ENCODE data around the gene KCNAB3.

KCNAB3 gene

DNA sequence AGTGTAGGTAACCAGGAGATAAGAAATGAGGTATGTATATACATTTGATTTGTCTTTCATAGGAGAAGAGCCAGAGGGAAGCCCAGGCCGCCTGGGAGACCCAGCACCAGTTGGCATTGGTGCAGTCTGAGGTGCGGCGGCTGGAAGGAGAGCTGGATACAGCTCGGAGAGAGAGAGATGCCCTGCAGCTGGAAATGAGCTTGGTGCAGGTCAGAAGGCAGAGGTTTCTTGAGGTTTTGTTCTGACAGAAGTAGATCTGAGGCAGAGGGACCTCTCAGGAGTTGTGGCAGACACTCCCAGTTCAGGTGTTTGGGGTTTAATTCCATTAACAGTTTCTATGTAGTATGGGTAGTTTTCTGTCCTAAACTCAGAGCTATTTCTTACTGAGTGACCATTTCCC, 10.4 kb upstream of the KCNAB3 start:
- DNase-seq, result no peak

DNA sequence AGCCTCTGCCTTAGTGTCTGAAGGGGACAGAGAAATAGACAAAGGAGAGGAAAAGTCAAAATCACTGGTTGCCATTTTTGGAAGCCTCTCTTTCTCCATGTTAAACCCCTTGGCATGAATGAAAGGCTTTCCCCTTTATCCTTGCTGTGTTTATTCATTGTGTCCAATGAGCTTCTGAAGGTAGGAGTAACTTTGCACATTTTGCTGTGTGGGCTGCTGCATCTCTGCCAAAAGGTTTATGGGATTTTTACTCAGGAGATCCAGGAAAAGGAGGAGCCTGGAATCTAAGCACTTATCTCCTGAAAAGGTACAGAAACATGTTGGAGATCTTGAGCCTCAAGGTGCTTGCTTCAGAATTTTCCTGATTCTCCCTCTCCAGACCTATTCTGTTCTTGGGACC, 6.2 kb upstream of the KCNAB3 start:
- no peak for DNase-seq

DNA sequence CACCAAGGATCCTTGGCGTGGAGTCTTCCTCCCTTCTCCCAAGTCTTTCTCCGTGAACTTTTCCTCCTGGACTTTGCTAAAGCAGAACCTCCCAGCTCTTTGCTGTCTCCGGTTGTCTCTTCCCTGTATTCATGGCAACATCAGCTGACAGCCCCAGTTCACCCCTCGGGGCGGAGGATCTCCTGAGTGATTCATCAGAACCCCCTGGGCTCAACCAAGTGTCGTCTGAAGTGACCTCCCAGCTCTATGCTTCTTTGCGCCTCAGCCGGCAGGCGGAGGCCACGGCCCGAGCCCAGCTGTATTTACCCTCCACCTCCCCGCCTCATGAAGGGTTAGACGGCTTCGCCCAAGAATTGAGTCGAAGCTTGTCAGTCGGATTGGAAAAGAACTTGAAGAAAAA, 3.3 kb upstream of the KCNAB3 start:
- peak; percentile 49 for DNase-seq

DNA sequence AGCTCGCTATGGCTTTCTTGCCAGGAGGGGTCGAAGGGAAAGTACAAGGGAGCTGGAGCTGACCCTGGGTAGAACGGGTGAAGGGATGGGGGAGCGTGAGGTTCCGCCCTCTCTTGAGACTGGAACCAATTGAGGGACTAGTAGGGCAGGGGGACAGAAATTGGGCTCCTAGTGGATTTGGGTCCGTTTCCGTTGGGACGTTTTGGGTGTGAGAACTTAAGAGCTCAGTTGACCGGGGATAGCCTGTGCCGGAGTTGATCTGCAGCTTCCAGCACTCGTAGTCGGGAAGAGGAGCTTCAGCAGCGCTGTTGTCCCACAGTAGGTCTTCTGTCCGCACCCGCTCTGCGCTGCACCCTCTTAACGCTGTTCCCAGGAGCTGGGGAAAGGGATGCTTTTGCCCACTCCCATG, 2.8 kb upstream of the KCNAB3 start:
- peak; percentile 42 for DNase-seq

DNA sequence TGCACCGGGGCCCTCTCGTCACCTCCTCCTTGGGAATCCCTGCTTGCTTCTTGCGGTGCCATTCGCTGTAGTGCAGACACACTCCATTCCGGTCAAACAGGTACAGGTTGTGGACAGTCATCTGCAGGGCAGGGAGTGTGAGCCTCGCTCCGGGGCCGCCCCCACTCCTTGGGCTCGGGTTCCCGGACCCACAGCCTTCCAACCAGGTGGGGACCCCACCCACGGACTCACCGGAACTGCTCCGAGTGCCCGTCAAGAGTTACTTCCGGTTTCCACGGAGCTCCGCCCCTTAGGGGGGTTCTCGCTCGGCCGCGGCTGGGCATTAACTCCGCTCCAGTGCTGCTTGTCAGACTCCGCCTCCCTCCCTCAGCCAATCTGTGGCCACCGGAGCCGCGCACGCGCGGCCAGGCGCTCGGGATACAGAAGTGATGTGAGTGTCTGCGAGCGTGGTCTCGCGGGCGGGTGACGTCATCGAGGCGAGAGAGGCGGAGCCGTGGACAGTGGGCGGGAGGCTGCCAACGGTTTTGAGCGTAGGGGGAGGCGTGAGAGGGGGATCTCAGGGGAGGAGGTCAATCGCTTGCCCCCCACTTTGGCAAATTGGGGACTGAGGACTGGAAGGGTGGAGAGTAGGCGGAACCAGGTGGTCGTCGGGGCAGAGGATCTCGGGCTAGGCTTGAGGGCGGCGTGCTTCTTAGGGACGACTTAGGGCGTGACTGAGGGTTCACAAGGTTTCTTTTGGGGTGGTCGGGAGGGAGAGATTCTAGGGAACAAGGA, 2.2 kb upstream of the KCNAB3 start, which contains the start of the genes CNTROB and TRAPPC1:
Gene CNTROB, plus strand, starts transcription at position 498 of the 774 bp plus-strand sequence. CDS start 874 bp downstream, outside the sequence.
Gene TRAPPC1, minus strand, starts transcription at position 238 of the 774 bp plus-strand sequence. Its CDS starts 117 bp downstream, at position 121.
- DNase-seq, result peak; percentile 100

DNA sequence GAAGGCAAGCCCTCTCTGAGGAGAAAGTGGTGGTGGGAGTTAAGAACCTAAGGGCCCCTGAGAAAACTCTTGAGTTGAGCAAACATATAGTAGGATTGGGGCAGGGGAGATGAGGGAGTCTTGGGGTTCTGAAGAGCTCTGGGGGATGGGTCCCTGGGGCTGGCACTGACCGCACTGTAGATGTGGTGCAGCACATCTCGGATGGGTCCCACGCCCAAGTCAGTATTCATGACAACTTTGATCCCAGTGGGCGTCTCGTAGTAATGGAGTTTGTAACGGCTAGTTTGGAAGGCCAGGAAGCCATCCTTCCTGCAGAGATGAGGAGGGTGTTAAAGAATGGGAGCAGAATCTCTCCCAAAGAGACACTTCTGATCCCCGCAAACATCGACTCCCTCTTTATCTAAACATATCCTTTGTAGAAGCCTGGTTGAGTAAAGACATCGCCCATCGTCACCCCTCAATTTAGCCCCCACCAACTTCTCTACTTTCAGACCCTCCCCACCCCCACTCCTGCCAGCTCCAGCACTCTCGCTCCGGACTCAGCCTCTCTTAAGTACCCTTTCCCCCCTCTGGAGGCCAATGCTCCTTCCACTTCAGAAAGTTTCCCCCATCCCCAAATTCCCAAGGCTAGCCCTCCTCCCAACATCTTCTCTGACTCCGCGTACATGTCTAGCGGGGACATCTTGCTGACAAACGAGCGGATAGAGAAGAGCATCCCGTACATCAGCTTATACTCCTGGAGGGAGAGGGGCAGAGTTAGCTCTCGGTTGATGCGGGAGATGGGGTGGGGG, 1.4 kb upstream of the KCNAB3 start:
- no peak for DNase-seq

DNA sequence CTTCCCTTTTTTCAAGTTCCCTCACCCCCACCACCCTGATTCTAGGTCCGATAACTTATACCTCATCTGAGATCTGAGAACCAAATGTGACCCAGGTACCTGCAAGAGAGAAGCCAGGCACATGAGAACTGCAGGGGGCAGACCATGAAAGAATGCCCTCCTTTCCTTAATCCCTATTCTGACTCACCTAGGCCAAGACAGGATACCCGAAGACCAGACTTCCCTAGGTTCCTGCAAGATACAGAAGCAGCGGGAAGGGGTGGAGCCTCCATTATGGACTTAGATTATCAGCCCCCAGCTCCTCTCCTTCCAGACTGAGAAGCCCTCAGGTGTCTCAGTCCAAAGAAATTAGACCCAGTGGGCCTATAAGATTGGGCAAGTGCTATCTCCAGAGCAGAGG, 2.1 kb downstream of the KCNAB3 start:
- no peak for DNase-seq

DNA sequence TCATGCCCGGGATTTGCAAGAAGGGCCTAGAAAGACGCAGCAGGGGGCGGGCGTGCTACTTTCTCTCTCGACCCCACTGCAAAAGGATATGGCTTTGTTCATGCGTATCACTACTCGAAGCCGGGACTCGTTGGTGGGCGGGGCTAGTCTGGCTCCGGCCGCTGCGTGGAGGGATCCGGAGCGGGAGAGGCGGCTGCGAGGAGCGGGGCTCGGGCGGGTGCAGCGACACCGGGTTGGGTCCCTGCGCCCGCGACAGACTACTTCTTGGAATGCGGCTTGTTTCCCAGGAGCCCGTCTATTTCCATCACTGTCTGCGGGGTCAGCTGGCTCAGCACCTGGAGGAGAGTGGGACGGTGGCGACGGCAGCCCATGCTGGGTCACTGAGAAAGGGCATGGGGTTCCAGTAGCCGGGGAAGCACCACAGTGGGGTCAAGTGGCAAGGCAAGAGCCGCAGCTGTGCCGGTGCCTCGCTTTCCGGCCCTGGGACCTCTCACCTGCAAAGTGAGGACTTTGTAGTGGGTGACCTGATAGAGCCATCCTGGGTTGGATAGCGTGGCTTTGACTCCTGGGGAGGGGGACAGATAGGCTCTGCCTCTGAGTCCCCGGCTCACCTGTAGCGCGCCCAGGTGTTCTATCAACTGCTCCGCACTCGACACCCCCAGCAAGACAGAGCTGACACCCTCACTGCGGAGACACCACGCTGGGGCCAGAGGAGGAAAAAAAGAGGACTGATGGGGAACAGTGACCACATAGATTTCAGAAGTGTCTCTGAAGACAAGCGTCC, 6.6 kb downstream of the KCNAB3 start:
- peak; percentile 75 for DNase-seq

DNA sequence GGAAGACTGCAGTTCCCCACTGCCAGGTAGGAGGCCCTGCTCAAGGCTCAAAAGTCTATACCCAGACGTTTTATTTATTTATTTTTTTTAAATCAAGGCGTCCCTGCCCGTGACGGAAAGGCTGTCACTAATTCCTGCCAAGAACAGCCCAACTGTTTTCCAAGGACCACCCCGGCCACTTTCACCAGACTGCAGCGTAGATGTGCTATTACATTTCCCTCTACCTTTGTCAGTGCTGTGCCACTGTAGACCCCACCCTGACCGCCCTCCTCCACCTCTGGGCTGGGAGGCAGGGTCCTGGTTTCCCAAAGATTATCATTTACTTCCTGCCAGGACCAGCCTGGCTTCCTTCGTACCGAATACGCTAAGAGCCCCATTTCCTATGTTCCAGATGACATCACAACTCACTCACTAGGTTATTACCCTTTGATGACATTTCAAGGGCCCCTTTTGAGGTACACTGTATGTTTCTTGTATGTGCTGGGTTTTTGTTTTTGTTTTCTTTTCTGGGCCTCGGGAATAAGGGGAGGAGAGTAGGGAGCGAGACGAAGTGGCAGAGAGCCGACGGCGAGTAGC, 7.3 kb downstream of the KCNAB3 start:
- DNase-seq, result no peak

DNA sequence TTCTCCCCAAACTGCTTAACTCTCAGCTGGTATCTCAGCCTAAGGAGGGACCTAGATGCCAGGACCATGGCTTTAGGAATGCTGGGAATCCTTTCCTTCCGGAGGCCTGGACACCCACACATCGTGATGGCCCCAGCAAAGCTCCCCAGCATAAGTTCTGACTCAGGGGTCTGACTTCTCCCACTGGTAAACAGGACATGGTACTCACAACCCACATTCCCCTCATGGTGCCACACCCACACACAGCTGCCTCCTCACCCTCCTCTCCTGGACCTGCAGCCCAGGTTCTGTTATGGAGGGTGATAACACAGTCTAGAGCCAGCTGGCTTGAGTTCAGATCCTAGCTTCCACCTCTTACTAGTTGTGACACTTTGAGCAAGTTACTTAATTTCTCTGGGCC, 12.8 kb downstream of the KCNAB3 start:
- DNase-seq, result no peak

DNA sequence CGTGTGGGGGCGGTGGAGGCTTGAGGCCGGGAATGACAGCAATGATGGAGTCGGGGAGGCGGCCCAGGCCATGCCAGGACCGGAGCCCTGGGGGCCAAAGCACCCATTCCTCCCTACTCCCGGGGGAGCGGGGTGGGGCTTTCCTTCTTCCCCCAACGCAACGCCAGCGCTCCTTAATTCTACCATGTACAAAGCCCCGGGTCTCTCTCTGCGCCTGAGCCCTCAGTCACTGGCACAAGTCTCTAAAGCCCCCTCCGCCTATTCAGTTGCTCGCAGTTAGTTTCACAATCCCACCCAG, 13.3 kb downstream of the KCNAB3 start:
- DNase-seq, result no peak

DNA sequence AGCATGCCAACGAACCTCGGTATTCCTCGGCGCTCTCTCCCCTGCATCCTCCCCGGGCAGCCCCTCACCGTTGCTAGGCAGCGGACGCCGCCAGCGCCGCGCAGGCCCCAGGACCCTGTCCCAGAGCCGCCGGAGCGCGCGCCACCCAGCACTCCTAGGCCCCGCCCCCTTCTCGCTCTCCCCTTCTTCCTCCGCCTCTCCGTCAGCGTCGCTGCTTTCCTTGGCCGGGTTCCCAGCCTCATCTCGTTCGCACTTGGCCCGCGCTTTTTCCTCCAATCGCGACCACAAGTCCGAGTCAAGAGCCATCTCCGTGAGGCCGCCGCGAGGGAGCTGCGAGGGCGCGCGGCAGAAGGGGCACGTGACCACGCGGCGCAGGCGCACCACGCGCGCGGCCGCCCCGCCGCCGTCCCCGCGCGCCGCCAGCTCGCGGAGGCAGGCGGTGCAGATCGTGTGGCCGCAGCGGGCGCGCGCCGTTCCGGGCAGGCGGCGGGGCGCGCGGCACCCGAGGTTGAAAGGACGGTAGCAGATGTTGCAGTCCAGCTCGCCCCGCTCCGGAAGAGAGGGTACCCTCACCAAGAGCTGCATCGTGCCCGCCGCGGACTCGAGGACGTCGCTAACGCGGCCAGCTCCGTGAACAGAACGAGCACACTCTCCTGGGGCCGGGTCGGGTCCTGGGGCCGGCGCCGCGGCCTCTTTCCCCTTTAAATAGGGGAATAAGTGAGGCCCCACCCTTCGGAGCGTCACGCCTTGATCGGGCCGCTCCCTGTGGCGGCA, 13.9 kb downstream of the KCNAB3 start, which contains the start of gene RNF227:
Gene RNF227, minus strand, starts transcription at position 679 of the 774 bp plus-strand sequence. Its CDS starts 94 bp downstream, at position 585.
- peak; percentile 90 for DNase-seq

DNA sequence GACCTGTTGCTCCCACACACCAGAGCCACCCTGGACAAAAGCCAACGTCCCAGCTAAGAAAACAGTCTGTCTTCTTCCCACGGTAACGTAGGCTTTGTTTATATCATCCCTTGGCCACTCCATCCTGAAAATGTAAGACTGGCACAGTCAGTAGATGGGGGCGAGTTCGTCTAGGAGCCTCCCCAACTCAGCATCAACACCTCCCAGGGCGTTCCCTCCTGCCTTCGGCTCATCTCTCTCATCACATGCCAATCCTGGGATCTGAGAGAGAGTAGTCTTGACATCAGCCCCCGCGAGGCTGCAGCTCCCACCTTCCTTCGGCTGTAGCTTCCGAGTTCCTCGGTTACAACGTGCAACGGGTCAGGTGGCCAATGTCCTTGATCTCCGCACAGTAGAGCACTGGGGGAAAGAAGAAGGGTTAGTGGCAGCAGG, 14.5 kb downstream of the KCNAB3 start:
- no peak for DNase-seq

DNA sequence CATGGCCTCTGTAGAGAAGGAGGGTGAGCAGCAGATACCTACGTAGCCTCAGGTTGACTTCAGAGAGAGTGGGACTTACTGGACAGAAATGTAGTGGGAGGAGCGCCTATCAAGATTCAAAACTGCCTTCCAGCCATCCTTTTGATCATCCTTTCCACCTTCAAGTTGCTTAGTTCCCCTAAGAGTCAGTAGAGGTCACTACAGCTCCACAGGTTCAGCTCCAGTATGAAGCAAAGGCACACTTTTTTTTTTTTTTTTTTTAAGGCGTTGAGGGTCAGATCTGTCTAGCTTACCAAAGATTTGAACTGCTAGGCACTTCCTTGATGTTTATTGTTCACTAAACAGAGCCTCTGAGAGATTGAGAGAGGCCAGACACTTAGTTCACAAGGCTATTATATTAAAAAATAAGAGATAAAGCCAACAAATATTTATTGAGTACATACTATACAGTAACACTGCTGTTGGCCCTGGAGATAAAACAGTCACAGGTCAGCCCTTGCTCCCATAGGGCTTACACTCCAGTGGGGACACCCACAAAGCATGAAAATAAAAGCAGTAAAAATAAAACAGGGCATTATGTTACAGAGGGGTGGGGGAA, 16.6 kb downstream of the KCNAB3 start:
- peak; percentile 82 for DNase-seq

DNA sequence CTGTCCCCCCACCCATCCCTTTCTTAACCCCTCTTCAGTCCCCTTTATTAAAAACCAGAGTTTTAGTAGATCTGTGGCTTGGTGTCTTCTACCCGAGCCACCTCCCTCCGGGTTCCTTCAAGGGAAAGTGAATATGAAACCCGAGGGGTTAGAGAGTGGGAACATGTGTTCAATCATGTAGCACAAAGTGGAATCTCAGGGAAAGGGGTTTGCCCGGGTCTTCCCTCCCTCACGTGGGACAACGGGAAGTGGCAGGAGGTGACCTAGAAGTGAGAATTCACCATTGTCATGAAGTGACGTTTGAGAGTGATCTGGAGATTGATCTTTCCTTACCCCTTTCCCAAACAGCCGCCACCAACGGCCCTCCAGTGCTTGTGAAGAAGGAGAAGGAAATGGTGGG, 18.5 kb downstream of the KCNAB3 start:
- DNase-seq, result no peak

DNA sequence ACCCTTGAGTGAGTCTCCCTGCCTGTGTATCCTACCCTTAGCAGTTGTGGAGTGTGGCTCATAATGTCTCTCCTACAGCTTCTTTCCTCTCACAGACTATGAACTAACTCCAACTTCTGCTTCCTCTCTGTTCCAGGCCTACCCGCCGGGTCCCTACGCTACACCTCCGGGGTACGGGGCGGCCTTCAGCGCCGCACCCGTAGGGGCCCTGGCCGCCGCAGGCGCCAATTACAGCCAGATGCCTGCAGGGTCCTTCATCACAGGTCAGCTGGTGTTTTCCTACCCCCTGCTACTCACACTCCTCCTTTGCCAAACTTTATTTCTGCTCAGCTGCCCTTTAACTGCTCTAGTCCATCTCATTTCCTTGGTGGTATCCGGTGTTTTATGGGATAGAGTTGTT, 18.9 kb downstream of the KCNAB3 start:
- DNase-seq, result no peak

DNA sequence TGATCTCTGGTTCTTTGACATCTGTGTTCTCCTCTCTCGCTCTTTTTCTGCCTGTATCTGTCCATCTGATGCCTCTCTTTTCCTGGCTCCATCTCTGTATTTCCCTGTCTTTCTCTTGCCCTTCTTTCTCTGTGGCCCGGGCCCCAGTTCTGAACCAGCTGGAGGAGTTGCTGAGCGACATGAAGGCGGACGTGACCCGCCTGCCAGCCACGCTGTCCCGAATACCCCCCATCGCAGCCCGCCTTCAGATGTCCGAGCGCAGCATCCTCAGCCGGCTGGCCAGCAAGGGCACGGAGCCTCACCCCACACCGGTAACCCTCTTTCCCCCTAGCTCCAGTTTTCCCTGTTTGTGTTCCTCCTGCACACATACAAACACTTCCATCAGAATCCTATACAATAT, 19.4 kb downstream of the KCNAB3 start:
- DNase-seq, result no peak

DNA sequence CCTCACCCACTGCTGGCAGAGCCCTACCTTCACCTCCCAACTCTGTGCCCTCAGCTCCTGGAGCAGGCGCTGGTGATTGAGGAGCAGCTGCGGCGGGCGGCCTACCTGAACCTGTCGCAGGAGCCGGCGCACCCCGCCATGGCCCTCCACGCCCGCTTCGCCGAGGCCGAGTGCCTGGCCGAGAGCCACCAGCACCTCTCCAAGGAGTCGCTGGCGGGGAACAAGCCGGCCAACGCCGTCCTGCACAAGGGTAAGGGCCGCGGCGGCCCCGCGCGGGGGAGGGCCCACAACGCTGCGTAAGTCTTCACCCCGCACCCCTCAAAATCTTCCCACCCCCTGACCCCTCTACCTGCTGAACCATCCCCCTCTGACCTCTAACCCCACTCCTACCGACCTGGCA, 20.6 kb downstream of the KCNAB3 start:
- no peak for DNase-seq

DNA sequence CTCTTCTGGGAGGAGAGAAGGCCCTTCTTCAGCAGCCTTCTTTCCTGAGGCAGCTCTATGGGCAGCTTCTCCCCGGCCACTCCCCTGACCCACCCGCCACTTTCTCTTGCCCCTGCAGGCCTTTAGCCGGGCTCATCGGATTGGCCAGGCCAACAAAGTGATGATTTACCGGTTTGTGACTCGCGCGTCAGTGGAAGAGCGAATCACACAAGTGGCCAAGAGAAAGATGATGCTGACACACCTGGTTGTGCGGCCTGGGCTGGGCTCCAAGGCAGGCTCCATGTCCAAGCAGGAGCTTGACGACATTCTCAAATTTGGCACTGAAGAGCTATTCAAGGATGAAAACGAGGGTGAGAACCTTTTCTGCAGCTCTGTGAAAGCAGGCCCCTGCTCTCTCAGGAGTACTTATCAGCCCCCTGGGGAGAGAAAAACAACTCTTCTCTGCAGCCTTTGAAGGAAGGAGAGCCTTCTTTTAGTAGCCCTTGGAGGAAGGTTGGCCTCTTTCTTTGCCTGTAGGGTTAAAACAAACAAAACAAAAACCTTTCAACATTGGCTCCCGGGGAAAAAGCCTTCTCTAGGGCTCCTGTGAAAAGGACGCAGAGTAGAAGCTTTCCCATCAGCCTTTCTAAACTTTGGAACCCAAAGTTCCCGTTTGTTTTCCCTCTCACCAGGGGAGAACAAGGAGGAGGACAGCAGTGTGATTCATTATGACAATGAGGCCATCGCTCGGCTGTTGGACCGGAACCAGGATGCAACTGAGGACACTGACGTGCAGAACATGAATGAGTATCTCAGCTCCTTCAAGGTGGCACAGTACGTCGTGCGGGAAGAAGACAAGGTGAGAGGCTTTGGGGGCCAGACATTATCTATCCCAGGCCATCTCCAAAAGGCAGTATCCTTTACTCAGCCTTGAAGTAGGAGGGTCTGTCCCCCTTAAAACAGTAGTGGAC, 26.2 kb downstream of the KCNAB3 start:
- DNase-seq, result no peak

DNA sequence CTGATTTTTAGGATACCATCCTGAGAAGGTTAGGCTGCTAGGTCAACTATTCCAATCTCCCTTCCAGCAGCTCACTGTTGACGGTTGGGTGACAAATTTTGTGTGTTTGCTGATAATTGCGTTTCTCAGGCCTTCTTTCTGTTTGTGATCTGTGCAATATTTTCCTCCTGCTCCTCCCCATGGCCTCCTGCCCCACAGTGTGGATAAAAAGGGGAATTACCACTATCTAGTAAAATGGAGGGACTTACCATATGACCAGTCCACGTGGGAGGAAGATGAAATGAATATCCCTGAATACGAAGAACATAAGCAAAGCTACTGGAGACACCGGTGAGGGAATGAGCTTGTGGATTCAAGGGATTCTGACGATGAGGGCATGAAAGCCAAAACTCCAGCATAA, 31.9 kb downstream of the KCNAB3 start:
- DNase-seq, result no peak

DNA sequence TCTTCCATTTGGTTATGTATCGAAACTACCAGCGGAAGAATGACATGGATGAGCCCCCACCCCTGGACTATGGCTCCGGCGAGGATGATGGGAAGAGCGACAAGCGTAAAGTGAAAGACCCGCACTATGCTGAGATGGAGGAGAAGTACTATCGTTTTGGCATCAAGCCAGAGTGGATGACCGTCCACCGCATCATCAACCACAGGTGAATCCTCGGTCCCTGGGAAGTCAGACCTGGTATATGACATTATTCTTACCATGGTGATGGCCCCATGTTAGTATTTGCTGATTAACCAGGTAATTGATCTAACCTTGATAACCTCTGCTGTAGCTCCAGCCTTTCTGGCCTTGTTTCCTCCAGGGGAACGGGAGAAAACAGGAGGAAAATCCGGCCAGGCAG, 32.6 kb downstream of the KCNAB3 start:
- DNase-seq, result no peak
